Stimulated activated effector memory CD8-positive, alpha-beta T cell treated with anti-CD3 and anti-CD28 coated beads, Interleukin-12 subunit alpha, Interleukin-12 subunit beta, amount 100 ng/mL, for 72 hours (primary cell): Measurements from ENCODE around the gene IGF2R.
"Not testable (repeated sequence)": the region's sequence is repeated elsewhere in the genome, so short reads cannot be mapped to it uniquely, and the experiment has no call there.

Experiments
- ATAC-seq: fragments of 150-1000 bp; cut with Tn5 transposase; 2 replicates; pipeline ENCODE4 v1.10.0; 2021
- DNase-seq, 2 donors: peaks; one replicate each; pipeline ENCODE4 v3.0.0; 2021 to 2022; ENCODE audit warnings: low spot score in 2 of 2
- H3K27ac Mint-ChIP-seq: one replicate; pipeline ENCODE4 v1.8.0; 2022; ENCODE audit warnings: mild to moderate bottlenecking, mixed read lengths
- H3K36me3 Mint-ChIP-seq: one replicate; pipeline ENCODE4 v1.8.0; 2022; ENCODE audit warnings: mild to moderate bottlenecking, mixed read lengths
- H3K4me1 Mint-ChIP-seq: one replicate; pipeline ENCODE4 v1.8.0; 2022; ENCODE audit warnings: mixed read lengths
- H3K4me3 Mint-ChIP-seq: one replicate; pipeline ENCODE4 v1.8.0; 2022; ENCODE audit warnings: mild to moderate bottlenecking, mixed read lengths
- H3K9me3 Mint-ChIP-seq: one replicate; pipeline ENCODE4 v1.8.0; 2022; ENCODE audit warnings: mixed read lengths

The IGF2R gene

GRCh38 chr6:160101277-160102205 is 132.7 kb downstream of the IGF2R start:
- Mint-ChIP-seq H3K36me3 (peaks cover 100% of the 10 kb centered on the region), H3K4me3 (no peak overlapping the region), H3K27ac (peak overlapping the region; percentile 52), H3K4me1 (peaks cover 6% of the 10 kb centered on the region), H3K9me3 (no peaks in the 10 kb centered on the region)
- no peak for ATAC-seq
- DNase-seq: no peak

GRCh38 chr6:160102399-160102798 is 133.5 kb downstream of the IGF2R start:
- DNase-seq: no peak
- Mint-ChIP-seq H3K4me3 (no peak overlapping the region), H3K27ac (no peak overlapping the region), H3K4me1 (peaks cover 12% of the 10 kb centered on the region), H3K9me3 (no peaks in the 10 kb centered on the region), H3K36me3 (peaks cover 100% of the 10 kb centered on the region)
- no peak for ATAC-seq

GRCh38 chr6:160102956-160103824 is 134.3 kb downstream of the IGF2R start:
- Mint-ChIP-seq H3K4me3 (no peak overlapping the region), H3K9me3 (no peaks in the 10 kb centered on the region), H3K27ac (no peak overlapping the region), H3K36me3 (peaks cover 100% of the 10 kb centered on the region), H3K4me1 (peaks cover 17% of the 10 kb centered on the region)
- DNase-seq (no peak), ATAC-seq (peak; percentile 51)

- Mint-ChIP-seq H3K4me3 (no peak overlapping the region), H3K36me3 (peaks cover 100% of the 10 kb centered on the region), H3K4me1 (peaks cover 18% of the 10 kb centered on the region), H3K27ac (no peak overlapping the region), H3K9me3 (no peaks in the 10 kb centered on the region)
- DNase-seq: no peak
- no peak for ATAC-seq
These were observed 134.9 kb downstream of the IGF2R start for GRCh38 chr6:160103825-160104100.

GRCh38 chr6:160104821-160105517 is 136.1 kb downstream of the IGF2R start:
- peaks cover 22% of the 10 kb centered on the region for H3K4me1 Mint-ChIP-seq
- H3K9me3 Mint-ChIP-seq: no peaks in the 10 kb centered on the region
- peaks cover 98% of the 10 kb centered on the region for H3K36me3 Mint-ChIP-seq
- H3K27ac Mint-ChIP-seq: peak overlapping the region; percentile 79
- DNase-seq: no peak
- no peak overlapping the region for H3K4me3 Mint-ChIP-seq
- no peak for ATAC-seq

GRCh38 chr6:160106010-160106409 is 137.1 kb downstream of the IGF2R start:
- no peak for ATAC-seq
- DNase-seq: no peak
- peaks cover 97% of the 10 kb centered on the region for H3K36me3 Mint-ChIP-seq
- no peaks in the 10 kb centered on the region for H3K9me3 Mint-ChIP-seq
- peak overlapping the region; percentile 32 for H3K27ac Mint-ChIP-seq
- H3K4me1 Mint-ChIP-seq: peaks cover 22% of the 10 kb centered on the region
- H3K4me3 Mint-ChIP-seq: no peak overlapping the region

GRCh38 chr6:160106701-160107100 is 137.8 kb downstream of the IGF2R start:
- peaks cover 90% of the 10 kb centered on the region for H3K36me3 Mint-ChIP-seq
- peak overlapping the region; percentile 70 for H3K27ac Mint-ChIP-seq
- no peaks in the 10 kb centered on the region for H3K9me3 Mint-ChIP-seq
- no peak overlapping the region for H3K4me3 Mint-ChIP-seq
- DNase-seq (no peak), ATAC-seq (no peak)
- peaks cover 22% of the 10 kb centered on the region for H3K4me1 Mint-ChIP-seq

- Mint-ChIP-seq H3K4me1 (peaks cover 22% of the 10 kb centered on the region), H3K27ac (peak overlapping the region; percentile 70), H3K4me3 (no peak overlapping the region), H3K9me3 (no peaks in the 10 kb centered on the region), H3K36me3 (peaks cover 88% of the 10 kb centered on the region)
- no peak for ATAC-seq
- DNase-seq: no peak
These were observed 139.2 kb downstream of the IGF2R start for GRCh38 chr6:160108077-160108476.

- H3K9me3 Mint-ChIP-seq: no peaks in the 10 kb centered on the region
- H3K27ac Mint-ChIP-seq: no peak overlapping the region
- peaks cover 67% of the 10 kb centered on the region for H3K36me3 Mint-ChIP-seq
- H3K4me3 Mint-ChIP-seq: no peak overlapping the region
- peaks cover 16% of the 10 kb centered on the region for H3K4me1 Mint-ChIP-seq
- ATAC-seq: no peak
- no peak for DNase-seq
These were observed 141.8 kb downstream of the IGF2R start for GRCh38 chr6:160110586-160111123.

- Mint-ChIP-seq H3K27ac (no peak overlapping the region), H3K9me3 (no peaks in the 10 kb centered on the region), H3K4me3 (no peak overlapping the region), H3K36me3 (peaks cover 56% of the 10 kb centered on the region), H3K4me1 (peaks cover 14% of the 10 kb centered on the region)
- DNase-seq: no peak
- no peak for ATAC-seq
These were observed 142.9 kb downstream of the IGF2R start for GRCh38 chr6:160111806-160112205.

- no peak overlapping the region for H3K27ac Mint-ChIP-seq
- ATAC-seq (no peak), DNase-seq (no peak)
- peaks cover 10% of the 10 kb centered on the region for H3K4me1 Mint-ChIP-seq
- H3K4me3 Mint-ChIP-seq: no peak overlapping the region
- peaks cover 46% of the 10 kb centered on the region for H3K36me3 Mint-ChIP-seq
- H3K9me3 Mint-ChIP-seq: no peaks in the 10 kb centered on the region
These were observed 143.9 kb downstream of the IGF2R start for GRCh38 chr6:160112628-160113299.

GRCh38 chr6:160114536-160114935 is 145.7 kb downstream of the IGF2R start:
- not testable (repeated sequence) for H3K4me3 Mint-ChIP-seq, ATAC-seq, H3K4me1 Mint-ChIP-seq, DNase-seq, H3K27ac Mint-ChIP-seq, H3K9me3 Mint-ChIP-seq
- peaks cover 37% of the 10 kb centered on the region for H3K36me3 Mint-ChIP-seq

GRCh38 chr6:160115421-160115820 is 146.5 kb downstream of the IGF2R start:
- Mint-ChIP-seq H3K27ac (no peak overlapping the region), H3K4me3 (no peak overlapping the region), H3K36me3 (peaks cover 29% of the 10 kb centered on the region), H3K4me1 (no peaks in the 10 kb centered on the region), H3K9me3 (no peaks in the 10 kb centered on the region)
- ATAC-seq (no peak), DNase-seq (no peak)

GRCh38 chr6:160116411-160116810 is 147.5 kb downstream of the IGF2R start:
- Mint-ChIP-seq H3K4me3 (no peak overlapping the region), H3K4me1 (no peaks in the 10 kb centered on the region), H3K27ac (no peak overlapping the region), H3K9me3 (no peaks in the 10 kb centered on the region), H3K36me3 (peaks cover 24% of the 10 kb centered on the region)
- no peak for DNase-seq
- peak; percentile 48 for ATAC-seq

- no peak overlapping the region for H3K27ac Mint-ChIP-seq
- DNase-seq (no peak), ATAC-seq (no peak)
- H3K4me1 Mint-ChIP-seq: no peaks in the 10 kb centered on the region
- no peak overlapping the region for H3K4me3 Mint-ChIP-seq
- H3K9me3 Mint-ChIP-seq: no peaks in the 10 kb centered on the region
- peaks cover 22% of the 10 kb centered on the region for H3K36me3 Mint-ChIP-seq
These were observed 148.3 kb downstream of the IGF2R start for GRCh38 chr6:160117137-160117536.
